Measurements from ENCODE around the gene FBLN1.
"Not testable (repeated sequence)": the region's sequence is repeated elsewhere in the genome, so short reads cannot be mapped to it uniquely, and the experiment has no call there.

The FBLN1 gene, protein sequence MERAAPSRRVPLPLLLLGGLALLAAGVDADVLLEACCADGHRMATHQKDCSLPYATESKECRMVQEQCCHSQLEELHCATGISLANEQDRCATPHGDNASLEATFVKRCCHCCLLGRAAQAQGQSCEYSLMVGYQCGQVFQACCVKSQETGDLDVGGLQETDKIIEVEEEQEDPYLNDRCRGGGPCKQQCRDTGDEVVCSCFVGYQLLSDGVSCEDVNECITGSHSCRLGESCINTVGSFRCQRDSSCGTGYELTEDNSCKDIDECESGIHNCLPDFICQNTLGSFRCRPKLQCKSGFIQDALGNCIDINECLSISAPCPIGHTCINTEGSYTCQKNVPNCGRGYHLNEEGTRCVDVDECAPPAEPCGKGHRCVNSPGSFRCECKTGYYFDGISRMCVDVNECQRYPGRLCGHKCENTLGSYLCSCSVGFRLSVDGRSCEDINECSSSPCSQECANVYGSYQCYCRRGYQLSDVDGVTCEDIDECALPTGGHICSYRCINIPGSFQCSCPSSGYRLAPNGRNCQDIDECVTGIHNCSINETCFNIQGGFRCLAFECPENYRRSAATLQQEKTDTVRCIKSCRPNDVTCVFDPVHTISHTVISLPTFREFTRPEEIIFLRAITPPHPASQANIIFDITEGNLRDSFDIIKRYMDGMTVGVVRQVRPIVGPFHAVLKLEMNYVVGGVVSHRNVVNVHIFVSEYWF

DNA sequence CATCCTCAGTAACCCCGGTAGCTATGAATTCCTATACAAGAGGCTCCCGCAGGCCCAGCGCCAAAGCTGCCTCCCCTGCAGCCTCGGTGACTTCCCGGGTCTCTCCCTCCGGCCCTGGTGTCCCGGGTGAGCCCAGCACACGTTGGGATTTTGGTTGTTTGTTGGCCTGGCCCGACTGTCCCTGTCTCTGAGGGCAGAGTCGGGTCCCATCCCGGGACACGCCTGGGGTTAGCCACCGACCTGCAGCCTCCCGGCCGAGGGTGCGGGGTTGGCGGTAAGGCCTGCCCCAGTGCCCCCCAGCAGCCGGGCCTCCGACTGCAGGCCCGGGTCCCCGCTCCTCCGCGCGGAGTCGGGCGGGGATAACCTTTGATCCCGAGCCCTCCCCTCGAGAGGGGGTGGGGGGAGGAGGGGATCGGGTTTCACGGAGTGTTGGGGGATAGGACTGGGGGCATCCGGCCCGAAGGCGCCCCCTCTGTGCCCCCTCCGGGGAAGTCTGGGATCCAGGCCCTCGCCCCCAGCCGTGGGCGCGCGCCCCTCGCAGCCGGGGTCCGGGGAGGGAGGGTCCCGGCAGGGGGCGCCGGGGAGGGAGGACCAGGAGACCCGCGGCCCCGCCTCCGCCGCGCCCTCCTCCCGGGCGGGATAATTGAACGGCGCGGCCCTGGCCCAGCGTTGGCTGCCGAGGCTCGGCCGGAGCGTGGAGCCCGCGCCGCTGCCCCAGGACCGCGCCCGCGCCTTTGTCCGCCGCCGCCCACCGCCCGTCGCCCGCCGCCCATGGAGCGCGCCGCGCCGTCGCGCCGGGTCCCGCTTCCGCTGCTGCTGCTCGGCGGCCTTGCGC is at the start of gene FBLN1:
Gene FBLN1 (plus strand): TSS at position 669 of the 835 bp plus-strand sequence. CDS start 103 bp downstream, at position 772.
- no peak for DNase-seq

DNA sequence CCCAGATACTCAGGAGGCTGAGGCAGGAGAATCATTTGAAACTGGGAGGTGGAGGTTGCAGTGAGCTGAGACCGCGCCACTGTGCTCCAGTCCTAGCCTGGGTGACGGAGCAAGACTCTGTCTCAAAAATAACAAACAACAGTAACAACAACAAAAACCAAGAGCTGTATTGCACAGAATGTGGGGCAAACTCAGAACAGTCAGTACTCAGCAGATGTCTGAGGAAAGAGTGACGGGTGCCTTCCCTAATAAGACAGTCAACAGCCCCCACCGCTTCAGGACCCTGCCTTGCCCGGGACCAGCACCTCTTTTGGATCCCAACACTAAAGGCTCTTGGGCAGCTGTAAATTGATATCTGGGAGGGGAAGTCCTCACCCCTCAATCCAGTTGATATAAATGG is 48.9 kb upstream of the FBLN1 start:
- DNase-seq: no peak

DNA sequence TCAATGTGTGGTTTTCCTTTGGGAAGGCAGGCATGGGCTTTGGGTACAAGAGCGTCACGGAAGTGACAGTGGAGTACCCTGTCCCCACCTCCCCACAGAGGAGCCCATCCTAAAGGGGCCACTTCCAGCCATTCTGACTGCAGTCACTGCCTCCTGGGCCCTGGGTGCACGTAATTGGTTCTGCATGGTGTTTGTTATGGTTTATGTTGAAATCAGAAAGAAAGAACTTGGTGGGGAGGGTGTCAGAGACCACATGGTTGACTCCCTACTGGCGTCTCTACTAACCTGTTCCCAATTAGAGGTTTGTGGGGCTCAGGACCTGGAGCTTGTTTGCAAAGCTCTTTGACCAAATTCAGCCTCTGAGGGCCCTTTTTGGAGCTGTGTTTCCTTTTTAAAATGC is 48.4 kb upstream of the FBLN1 start:
- no peak for DNase-seq

DNA sequence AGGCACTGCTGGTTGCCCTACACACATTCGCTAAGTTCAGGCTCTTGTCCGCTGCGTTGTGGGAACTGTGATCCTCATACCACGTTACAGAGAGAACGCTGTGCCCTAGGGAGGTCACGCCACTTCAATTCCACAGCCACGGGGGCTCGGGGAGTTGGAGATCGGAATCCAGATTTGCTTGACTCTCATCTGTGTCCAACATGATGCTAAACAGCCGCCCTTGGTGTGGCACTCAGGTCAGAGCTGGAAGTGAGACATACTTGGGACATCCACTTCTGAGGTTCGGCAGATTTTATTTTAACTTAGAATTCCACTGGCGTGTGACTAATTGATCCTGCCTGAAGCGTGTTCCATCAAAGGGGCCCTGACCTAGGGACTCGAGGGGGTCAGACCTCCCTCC is 47.5 kb upstream of the FBLN1 start:
- no peak for DNase-seq

DNA sequence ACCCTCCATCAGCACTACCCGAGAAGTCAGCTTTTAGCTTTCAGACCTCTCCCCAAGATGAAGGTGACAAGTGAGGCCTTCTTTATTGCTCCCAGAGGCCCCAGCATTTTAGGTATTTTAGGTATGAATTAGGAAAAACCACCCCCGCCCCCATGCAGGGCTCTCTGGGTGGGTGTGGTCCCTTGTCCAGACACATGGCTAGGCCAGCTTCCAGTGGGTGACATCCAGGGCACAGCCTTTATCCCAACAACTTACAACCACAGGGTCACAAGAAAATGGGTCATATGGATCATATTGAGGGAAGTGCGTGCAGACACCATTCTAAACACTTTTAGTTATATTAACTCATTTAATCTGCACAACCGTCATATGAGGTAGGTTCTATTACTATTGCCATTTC is 47.1 kb upstream of the FBLN1 start:
- no peak for DNase-seq

DNA sequence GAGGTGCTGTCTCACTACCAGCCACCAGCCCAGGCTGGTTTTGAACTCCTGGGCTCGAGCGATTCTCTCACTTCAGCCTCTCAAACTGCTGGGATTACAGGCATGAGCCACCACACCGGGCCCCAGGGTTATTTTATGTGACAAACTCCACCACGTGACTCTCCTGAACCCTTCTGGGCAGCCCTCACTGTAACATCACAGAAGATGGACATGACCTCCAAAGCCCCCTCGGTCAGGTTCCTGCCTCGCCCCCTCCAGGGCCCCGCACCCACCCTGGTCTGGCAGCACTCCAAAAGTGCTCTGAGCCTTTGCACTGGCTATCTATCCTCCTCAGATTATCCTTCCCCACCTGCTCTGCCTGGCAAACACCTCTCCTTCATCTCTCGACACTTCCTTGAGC is 45.9 kb upstream of the FBLN1 start:
- DNase-seq: no peak

DNA sequence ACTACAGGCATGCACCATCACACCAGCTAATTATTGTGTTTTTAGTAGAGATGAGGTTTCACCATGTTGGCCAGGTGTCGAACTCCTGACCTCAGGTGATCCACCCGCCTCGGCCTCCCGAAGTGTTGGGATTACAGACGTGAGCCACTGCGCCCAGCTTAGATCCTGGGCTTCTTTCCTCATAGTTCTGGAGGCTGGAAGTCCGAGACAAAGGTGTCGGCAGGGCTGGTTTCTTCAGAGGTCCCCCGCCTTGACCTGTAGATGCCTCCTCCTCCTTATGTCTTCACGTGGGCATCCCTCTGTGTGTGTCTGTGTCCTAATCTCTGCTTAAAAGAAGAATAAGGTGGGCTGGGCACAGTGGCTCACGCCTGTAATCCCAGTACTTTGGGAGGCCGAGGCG is 44.2 kb upstream of the FBLN1 start:
- DNase-seq: no peak

DNA sequence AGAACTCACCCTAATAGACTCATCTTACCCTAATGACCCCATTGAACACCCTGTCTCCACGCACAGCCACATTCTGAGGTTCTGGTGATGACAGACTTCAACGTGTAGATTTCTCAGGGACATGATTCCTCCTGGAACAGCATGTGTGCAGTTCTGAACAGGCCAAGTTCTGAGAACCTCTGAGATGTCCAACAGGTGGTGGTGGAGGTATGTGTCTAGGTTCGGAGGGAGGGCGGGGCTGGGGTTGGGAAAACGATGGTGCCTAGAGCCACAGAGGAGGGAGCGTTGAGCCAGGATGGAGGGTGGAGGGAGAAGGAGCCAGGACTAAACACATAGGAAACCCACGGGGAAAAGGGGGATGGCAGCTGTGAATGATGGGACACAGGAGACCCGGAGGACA is 43.4 kb upstream of the FBLN1 start:
- no peak for DNase-seq

DNA sequence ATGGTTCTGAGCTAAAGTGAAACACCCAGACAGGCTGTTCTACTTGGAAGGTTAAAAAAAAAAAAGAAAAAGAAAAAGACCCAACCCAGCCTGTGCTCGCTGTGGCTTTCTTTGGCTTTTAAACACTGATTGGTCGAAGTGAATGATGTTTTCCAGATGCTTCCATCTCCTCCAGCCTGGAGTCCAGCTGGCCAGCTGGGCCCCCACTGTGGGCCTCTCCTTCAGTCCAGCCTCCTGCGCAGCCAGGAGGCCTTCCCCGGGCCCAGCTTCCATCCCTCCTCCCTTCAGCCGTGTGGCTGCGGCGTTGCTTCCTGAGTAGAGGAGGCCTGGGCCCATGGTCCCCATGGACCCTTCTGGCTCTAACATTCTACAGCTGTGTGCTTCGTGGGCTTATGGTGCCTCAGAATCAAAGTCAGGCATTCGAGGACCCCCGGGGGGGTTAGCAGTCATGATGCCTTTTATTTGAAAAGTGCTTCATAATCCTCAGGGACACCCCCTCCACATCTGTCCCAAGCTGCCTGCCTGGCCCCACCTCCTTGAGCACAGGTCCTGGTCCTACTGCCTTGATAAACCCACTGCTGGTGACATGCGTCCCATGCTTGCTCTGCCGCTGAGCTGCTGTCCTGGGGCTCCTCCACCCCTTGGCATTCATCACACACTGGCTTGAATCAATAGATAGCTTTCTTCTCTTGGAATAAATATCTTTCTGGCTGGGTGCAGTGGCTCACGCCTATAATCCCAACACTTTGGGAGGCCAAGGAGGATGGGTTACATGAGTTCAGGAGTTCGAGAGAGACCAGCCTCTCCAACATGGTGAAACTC is 42.2 kb upstream of the FBLN1 start:
- no peak for DNase-seq

DNA sequence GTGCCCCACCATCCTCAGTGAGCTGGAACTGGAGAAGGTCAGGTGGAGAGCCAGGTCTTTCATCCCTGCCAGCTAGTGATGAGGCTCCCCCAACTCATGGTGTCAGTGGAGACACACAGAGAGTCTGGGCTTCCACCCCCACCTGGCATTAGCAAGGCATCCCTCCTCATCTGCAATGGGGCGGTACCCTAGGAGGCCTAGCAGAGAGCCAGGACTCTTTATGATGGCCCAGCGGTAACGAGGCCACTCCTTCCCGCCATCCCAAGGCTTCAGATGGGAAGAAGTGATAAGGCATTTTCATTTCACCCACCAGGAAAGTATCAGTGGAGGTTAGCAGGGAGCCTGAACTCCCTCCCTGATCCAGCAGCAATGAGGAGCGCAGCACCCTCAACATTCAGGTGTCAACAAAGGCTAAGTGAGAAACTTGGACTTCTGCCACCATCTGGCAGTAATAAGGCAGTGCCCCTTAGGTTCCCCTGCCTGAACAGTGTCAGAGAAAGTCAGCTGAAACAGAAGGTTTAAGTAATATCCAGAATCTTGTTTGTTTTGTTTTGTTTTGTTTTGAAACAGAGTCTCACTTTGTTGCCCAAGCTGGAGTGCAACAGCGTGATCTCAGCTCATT is 40.5 kb upstream of the FBLN1 start:
- DNase-seq: no peak

DNA sequence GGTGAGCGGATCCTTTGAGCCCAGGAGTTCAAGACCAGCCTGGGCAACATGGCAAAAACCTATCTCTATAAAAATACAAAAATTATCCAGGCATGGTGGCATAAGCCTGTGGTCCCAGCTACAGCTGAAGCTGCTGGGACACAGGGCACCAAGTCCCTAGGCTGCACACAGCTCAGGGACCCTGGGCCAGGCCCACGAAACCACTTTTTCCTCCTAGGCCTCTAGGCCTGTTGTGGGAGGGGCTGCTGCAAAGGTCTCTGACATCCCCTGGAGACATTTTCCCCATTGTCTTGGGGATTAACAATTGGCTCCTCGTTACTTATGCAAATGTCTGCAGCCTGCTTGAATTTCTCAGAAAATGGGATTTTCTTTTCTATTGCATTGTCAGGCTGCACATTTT is 39.0 kb upstream of the FBLN1 start:
- DNase-seq: not testable (repeated sequence)

DNA sequence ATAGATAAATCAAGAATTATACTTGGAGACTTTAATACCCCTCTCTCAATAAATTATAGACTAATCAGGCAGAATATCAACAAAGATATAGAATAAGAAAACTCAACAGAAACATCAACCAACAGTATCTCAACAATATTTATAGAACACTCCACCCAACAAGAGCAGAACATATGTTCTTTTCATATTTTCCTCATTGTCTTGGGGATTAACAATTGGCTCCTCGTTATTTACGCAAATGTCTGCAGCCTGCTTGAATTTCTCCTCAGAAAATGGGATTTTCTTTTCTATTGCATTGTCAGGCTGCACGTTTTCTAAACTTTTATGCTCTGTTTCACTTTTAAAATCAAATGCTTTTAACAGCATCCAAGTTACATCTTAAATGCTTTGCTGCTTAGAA is 37.0 kb upstream of the FBLN1 start:
- DNase-seq: no peak

DNA sequence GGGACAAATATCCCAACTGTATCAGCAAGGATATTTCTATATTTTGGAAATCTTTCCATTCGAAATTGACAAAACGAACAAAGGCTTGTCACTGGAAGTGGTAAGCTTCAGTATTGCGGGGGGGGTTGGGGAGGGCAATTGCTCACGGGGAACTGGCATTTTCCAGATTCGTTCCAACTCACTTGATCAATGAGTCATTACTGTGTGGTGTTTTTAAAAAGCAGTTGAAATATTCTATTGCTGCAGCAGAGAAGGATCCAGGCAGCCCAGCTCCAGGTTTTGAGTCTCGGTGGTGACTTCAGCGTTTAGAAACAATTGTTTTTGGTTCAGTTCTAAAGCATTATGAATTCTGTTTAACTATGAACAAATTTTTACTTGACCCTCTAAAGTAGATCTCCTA is 33.8 kb upstream of the FBLN1 start:
- no peak for DNase-seq

DNA sequence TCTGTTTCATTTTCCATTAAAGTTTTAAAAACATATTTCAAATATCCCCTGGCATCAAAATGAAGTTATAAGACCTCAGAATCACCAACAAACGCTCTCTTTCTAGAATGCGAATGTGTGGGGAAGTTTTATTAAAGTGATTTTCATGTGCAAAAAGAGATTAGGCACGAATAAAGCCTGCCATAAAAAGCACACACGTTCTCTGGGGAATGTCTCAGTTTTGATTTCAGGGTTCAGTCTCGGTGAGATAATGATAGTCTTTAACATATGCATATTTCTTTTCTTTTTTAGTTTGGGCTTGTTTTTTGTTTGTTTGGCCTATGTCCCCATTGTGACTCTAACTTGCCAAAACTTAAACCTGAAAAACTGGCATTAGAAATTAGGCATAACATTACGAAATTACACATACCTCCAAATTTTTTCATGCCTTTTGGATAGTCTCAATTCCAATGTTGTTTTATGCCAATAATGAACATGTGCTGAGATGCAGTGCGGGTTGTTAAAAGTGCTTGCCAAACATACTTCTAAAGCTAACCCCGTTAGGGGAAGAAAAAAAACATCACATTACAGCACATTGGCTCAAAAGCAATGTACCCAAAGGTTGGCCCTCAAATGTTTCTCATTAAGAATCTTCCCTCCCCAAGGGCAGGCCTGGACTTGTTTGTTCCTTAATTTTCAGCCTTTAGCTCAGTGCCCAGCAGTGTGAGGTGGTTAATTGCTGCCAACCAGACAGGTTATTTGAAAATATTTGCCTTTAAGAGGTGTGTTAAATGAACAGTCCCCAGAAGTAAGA is 33.2 kb upstream of the FBLN1 start:
- no peak for DNase-seq

DNA sequence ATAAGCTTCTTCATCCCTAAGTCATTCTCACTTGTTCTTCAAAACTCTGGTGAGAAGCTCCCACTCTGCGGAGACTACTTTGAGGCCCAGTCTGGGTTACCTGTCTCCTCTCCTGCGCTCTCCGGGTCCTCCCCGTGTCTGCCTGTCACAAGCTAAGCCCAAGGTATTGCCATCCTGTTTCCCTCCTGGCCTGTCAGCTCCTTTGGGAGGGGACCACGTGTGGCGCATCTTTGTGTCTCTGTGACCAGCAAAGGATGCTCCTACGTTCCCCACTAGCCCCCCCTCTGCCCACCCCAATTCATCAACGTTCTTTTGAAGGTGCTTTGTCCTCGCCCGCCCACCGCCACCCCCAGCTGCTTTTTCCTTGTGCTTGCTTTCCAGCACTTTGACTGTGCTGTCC is 31.8 kb upstream of the FBLN1 start:
- DNase-seq: no peak

DNA sequence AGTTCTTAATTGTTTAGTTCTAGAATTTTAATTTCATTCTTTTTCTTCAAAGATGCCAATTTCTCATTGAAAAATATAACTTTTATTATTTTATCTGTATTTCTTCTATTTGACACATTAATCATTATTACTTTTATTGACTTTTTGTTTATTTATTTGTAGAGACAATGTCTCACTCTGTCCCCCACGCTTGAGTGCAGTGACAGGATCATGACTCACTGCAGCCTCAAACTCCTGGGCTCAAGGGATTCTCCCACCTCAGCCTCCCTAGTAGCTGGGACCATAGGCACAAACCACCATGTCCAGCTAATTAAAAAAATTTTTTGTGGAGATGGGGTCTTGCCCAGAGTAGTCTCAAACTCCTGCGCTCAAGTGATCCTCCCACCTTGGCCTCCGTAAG is 30.3 kb upstream of the FBLN1 start:
- no peak for DNase-seq

DNA sequence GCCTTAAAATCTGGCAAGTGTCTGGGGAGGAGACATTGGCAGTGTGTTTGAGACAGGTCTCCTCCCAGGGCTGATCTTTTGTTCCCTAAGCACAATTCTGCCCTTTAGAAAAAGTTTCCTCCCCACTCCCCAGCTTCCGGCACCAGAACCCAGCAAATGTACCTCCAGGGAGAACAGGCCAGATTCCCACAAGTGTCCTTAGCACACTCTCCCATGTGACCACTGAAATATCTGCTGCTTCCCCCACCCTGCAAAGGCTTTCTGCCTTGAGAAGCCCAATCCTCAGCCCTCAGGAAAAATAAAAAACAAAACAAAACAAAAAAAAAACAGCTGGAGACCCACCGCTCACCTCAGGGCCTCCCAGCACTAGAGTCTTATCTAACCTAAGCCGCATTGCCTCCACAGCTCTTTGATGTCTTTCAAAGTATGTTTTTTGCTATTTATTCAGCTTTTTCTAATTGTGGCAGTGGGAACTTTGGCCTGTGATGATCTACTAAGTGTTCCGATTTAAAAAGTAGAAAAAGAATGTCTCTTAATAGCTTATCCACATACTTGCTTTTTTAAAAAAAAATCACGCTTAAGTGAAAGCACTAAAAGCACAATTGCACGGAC is 29.0 kb upstream of the FBLN1 start:
- DNase-seq: no peak

DNA sequence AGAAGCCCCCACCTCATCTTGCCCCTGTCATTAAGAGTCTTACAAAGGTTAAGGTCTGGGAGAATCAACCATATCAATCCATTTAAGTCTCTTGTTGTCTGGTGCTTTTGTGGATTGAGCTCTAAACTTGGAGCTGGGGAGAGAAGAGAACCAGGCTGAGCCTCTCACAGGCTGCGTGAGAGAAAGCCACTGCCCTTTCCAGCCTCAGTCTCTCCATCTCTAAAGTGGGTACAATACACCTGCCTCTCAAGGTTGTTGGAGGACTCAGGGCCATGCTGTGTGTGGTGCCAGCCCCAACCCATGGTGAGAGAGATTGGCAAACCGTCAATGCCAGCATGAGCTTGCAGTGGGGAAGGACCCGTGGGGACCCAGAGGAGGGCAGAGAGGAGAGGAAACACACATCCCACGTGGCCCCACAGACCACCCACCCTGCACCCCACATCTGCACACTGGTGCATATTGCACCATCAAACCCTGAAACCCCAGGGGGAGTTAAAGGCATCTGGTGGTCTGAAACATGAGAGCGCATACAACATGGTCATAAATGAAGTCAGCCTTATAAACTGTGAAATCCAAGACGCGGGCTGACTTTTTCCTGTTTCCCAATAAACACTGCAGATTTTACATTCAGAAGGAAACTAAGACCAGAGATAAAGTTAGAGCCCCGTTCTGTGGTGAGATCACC is 27.5 kb upstream of the FBLN1 start:
- no peak for DNase-seq

DNA sequence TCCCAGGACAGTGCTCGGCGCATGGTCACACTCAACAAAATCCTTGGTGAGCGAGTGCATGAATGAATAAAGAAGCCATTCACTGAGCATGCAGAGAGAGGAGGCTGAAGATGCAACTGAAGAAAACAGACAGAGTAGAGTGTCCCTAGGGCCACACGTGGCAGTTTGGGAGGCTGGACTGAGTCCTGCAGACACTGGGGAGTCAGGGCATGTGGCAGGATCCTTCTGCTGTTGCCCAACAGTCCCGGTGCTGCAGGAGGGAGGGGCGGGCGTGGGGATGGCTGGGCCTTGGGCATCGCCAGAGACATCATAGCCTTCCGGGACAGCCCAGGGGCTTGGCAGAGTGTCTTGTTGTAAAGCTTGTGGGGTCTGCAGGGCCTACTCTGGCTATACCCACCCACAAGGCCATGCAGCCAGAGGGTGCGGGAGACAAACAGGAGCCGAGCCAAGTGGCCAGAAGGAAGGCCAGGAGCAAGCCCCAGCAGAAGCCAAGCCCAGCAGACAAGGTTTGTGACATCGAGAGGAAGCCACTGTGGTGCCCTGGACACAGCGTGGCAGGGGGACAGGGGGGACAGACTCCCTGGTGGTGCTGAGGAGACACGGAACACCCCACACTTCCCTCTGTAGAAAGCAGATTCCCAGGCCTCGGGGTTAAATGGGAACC is 26.7 kb upstream of the FBLN1 start:
- DNase-seq: no peak

DNA sequence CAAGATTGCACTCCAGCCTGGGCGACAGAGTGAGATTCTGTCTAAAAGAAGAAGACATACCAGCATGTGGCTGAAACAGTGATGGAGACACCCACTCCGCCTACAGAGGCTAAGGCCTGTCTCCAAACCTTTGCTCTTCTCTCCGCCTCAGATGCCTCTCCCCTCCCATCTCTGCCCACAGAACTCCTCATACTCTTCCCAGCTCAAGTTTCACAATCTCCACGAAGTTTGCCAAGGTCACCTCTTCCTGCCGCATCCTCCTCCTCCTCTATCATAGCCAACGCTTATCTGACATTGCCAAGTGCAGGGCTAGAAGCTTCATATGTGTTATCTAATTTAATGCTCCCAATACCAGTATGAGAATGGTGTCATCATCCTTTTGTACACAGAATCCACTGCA is 25.9 kb upstream of the FBLN1 start:
- DNase-seq: no peak

Data from bone marrow (tissue), 2 donors.